NCI-H82 treated with DMSO at 0.1 percent for 48 hours (cell line): ENCODE results near the gene CFAP74.

Experiments
- DNase-seq: peaks from one replicate; lab custom pipeline; 2025; ENCODE audit not compliant: unreplicated experiment; lab: John Stamatoyannopoulos, UW

Gene CFAP74

DNA sequence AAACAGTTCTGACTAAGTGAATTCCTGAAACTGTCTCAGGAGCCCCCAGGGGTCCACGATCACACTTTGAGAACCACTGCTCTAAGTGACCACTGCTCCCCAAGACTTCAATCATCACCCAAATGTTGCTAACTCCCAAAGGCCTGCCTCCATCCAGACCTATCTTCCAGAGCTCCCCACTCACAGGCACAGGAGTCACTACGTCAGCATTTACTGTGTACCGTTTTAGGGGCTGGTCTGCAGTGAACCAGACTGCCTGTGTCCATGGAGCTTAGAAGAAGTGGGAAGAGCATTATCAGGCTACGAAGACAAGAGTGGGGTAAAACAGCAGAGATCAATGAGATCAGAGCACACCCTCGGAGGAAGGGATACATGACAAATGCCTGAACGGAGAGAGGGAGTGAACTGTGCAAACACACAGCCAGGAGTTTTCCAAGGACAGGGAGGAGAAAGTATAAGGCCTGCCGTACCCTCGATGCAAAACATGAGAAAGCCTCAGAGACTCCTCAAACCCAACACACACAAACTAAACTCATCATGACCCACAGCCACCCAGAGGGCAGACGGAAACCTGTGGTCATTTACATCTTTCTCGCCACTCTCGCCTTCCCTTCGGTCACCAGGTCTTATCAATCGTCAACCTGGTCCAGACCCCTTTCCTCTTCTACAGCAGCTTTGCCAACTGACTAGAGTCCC is 122.8 kb downstream of the CFAP74 start:
- DNase-seq: no peak

DNA sequence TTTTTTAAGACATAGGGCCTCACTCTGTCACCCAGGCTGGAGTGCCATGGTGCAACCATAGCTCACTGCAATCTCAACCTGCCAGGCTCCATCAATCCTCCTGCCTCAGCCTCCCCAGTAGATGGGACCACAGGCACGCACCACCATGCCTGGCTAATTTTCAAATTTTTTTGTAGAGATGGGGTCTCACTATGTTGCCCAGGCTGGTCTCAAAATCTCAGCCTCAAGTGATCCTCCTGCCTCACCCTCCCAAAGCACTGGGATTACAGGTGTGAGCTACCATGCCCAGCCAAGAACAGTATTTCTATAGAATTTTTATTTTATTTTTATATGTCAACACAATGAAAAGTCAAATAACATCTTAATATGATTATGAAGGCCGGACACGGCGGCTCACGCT is 123.6 kb downstream of the CFAP74 start:
- DNase-seq: no peak

DNA sequence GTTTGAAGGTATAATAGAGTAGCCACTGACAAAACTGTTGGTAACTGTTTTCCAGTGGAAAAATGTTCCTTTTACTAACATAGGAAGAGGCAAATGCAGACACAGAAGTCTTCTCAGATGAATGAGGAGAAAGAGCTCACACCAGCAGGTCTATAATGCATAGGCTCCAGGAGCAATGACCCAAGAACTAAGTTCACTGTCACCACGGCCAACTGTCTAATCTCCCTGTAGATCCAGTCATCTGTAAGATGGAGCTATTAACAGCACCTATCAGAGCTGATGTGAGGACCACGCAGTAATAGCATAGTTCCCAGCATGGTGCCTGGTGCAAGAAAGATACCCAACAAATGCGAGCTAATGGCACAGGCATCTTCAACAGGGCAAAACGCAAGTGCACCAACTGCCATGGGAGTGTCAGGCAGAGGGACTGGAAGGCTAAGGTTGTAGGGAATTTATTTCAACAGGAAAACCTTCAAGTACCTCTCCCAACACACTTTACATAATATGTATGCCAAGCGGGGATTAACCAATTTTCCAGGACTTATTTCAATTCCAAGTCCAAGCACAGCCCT is 125.6 kb downstream of the CFAP74 start:
- no peak for DNase-seq

DNA sequence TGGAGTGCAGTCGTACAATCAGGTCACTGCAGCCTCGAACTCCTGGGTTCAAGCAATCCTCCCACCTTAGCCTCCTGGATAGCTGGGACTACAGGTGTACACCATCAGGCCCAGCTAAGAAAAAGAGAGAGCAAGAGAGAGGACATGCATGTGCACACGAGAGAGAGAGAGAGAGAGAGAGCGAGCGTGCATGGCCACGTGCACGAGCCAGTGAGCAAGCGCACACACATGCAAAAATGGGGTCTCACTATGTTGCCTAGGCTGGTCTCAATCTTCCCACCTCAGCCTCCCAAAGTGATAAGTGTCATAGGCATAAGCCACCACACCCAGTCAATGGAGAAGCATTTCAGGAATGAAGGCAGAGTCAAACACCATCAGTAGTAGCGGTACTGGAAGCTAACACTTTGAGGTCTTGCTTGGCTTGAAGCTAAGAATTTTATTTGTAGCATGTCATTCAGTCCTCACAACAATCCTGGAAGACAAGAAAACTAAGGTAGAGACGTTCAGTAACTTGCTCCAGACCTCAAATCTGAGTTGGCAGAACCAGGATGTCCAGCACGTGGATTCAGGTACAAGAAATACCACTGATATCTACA is 127.2 kb downstream of the CFAP74 start:
- no peak for DNase-seq

DNA sequence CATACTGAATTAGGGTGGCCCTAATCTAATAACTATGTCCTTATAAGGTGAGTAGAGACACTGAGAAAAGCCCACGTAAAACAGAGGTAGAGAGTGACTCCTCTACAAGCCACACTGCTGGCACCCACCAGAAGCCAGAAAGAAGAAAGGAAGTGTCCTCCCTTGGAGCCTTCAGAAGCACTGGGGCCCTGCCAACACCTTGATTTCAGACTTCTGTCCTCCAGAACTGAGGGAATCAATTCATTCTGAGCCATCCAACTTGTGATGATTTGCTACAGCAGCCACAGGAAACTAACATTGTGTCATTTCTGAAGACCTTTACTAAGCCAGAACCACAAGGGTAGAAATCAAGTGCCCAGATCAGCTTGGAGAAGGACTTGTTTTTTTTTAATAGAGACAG is 127.7 kb downstream of the CFAP74 start:
- DNase-seq: no peak

DNA sequence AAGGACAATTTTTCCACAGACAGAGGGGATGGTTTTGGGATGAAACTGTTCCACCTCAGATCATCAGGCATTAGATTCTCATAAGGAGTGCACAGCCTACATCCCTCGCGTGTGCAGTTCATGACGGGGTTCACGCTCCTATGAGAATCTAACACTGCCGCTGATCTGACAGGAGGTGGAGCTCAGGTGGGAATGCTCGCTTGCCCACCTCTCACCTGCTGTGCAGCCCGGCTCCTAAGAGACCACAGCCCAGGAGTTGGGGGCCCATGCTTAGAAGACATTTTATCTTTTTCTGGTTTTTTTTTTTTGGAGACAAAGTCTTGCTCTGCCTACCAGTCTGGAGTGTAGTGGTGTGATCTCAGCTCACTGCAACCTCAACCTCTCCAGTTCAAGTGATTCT is 128.7 kb downstream of the CFAP74 start:
- no peak for DNase-seq

DNA sequence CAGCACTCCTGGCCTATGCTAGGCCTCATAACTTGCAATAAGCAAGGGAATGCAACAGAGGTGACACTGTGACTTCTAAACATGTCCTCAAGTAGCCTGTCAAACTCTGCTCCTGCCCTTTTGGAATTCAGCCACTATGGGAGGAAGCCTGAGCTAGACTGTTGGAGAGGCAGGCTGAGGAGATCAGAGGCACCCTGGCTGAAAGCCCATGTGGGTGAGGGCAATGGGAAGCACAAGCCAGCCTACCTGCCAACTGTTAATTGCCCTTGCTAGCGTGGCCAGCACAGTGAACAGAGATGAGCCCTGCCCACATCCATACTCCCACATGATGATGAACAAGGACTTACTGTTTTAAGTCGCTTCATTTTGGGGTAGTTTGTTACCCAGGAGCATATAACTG is 130.4 kb downstream of the CFAP74 start:
- DNase-seq: no peak

DNA sequence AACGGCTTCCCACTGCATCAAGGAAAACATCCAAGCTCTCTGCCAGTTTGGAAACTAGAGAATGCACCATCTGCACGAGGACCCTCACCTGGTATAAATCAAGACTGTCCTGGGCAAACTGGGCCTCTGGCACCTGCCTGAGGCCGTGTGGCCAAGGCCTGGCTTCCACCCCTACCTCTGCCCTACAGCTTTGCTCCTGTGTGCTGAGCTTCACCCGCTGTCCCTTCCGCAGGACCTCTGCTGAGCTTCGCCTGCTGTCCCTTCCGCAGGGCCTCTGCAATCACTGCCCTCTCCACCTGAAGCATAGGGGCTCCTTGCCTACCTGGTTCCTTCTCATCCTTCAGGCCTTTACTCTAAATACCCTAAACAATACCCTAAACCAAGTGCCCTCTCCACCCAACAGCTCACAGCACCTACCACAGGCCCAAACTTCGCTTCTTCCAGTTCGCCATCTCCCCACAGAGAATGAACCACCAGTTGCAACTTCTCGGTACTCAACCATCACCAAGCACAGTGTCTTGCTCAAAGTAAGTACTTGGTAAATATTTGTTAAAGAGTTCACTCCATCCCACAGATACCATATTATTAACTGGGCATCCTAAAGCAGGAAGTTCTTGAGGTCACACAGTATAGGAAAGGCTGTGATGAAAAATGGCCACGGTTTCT is 131.1 kb downstream of the CFAP74 start:
- DNase-seq: no peak
